ENCODE results near the gene ACTA1. TPM values are rescaled to one million over a fixed set of nuclear protein-coding genes. Genes with fewer than 3 reads are reported as not detected.
"Not testable (repeated sequence)": the region's sequence is repeated elsewhere in the genome, so short reads cannot be mapped to it uniquely, and the experiment has no call there.

Gene ACTA1
- polyA plus RNA-seq, 1 experiment: not detected

DNA sequence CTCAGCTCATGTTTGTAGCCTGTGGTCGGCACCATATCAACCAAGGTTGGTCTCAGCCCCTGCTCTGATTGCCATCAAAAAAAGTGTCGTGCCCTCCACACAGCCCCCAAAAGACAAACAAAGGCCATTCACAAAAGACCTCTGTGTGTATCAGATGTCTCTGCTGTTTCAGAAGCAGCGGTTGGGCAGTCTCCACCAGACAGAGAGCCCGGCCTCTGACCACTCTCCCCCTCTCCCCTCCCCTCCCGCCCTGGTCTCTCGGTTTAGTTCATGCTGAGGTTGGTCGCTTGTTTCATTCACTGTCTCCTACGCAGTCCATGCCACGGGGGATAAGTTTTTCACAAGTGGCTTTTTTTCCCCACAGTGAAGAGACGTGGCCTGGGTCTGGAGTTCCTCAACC is 27.1 kb downstream of the ACTA1 start:
- DNase-seq (ENCODE audit: low read depth, low spot score): no peak
- Histone ChIP-seq H3K27me3 (ENCODE audit: control insufficient read depth, insufficient read depth, low read length) (peaks cover 53% of the 10 kb centered on the region), H3K4me3 (ENCODE audit: low read depth, low read length) (no peak overlapping the region), H3K27ac (ENCODE audit: low read depth, low read length) (no peak overlapping the region), H3K9me3 (ENCODE audit: control insufficient read depth, insufficient read depth, low read length) (no peaks in the 10 kb centered on the region; the same call in 1 of the 2 replicates)
- TF ChIP-seq, protein P1, sequence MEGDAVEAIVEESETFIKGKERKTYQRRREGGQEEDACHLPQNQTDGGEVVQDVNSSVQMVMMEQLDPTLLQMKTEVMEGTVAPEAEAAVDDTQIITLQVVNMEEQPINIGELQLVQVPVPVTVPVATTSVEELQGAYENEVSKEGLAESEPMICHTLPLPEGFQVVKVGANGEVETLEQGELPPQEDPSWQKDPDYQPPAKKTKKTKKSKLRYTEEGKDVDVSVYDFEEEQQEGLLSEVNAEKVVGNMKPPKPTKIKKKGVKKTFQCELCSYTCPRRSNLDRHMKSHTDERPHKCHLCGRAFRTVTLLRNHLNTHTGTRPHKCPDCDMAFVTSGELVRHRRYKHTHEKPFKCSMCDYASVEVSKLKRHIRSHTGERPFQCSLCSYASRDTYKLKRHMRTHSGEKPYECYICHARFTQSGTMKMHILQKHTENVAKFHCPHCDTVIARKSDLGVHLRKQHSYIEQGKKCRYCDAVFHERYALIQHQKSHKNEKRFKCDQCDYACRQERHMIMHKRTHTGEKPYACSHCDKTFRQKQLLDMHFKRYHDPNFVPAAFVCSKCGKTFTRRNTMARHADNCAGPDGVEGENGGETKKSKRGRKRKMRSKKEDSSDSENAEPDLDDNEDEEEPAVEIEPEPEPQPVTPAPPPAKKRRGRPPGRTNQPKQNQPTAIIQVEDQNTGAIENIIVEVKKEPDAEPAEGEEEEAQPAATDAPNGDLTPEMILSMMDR (IDR thresholded peaks at IDR 0.05; ENCODE audit: low read depth, low read length): no peak
- CTCF ChIA-PET: interaction anchor here (1.4 kb wide), 1 partner anchor 9 kb away, joined by 3 read pairs; no protein-coding TSS in a partner anchor
- POLR2A ChIA-PET: no interaction called here

DNA sequence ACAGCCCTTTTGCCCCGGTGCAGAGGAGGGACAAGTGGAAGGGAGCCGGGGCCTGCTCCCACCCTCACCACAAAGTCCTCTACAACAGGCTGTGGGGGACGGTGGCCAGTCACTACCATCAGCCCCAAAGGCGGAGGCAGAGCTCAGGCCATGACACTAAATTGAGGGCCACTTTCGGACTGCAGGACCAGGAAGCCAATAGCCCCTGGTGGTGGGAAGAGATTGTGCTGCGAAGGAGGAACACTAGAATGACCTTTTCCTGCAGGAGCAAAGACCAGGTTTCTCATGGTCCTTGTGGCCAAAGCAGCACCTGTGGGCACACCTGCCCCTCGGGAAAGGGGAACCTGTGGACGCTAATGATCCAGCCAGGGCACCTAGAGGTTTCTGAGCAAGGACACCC is 30.3 kb downstream of the ACTA1 start:
- ChIA-PET CTCF (no interaction called here), POLR2A (no interaction called here)
- no peak for DNase-seq (ENCODE audit: low read depth, low spot score)

GRCh38 chr1:229402993-229403392 is 30.9 kb downstream of the ACTA1 start:
- Histone ChIP-seq H3K4me3 (ENCODE audit: low read depth, low read length) (no peak overlapping the region), H3K9me3 (ENCODE audit: control insufficient read depth, insufficient read depth, low read length) (no peaks in the 10 kb centered on the region; the same call in 1 of the 2 replicates), H3K27ac (ENCODE audit: low read depth, low read length) (no peak overlapping the region), H3K27me3 (ENCODE audit: control insufficient read depth, insufficient read depth, low read length) (peaks cover 47% of the 10 kb centered on the region)
- POLR2A ChIA-PET: no interaction called here
- TF ChIP-seq, protein P1 (IDR thresholded peaks at IDR 0.05; ENCODE audit: low read depth, low read length): no peak
- DNase-seq (ENCODE audit: low read depth, low spot score): no peak
- CTCF ChIA-PET: no interaction called here

More for the DNA sequence above, 30.3 kb downstream of the ACTA1 start:
- H3K4me3 ChIP-seq (ENCODE audit: low read depth, low read length): no peak overlapping the region
- H3K9me3 ChIP-seq (ENCODE audit: control insufficient read depth, insufficient read depth, low read length): no peaks in the 10 kb centered on the region; the same call in 1 of the 2 replicates
- TF ChIP-seq, protein P1 (IDR thresholded peaks at IDR 0.05; ENCODE audit: low read depth, low read length): no peak
- no peak overlapping the region for H3K27ac ChIP-seq (ENCODE audit: low read depth, low read length)
- peaks cover 50% of the 10 kb centered on the region for H3K27me3 ChIP-seq (ENCODE audit: control insufficient read depth, insufficient read depth, low read length)

- DNase-seq (ENCODE audit: low read depth, low spot score); POLR2A ChIA-PET; CTCF ChIA-PET; H3K4me3 ChIP-seq (ENCODE audit: low read depth, low read length); H3K9me3 ChIP-seq (ENCODE audit: control insufficient read depth, insufficient read depth, low read length); H3K27ac ChIP-seq (ENCODE audit: low read depth, low read length): not testable (repeated sequence)
- peaks cover 40% of the 10 kb centered on the region for H3K27me3 ChIP-seq (ENCODE audit: control insufficient read depth, insufficient read depth, low read length)
These were observed 31.6 kb downstream of the ACTA1 start for GRCh38 chr1:229402329-229402728.

DNA sequence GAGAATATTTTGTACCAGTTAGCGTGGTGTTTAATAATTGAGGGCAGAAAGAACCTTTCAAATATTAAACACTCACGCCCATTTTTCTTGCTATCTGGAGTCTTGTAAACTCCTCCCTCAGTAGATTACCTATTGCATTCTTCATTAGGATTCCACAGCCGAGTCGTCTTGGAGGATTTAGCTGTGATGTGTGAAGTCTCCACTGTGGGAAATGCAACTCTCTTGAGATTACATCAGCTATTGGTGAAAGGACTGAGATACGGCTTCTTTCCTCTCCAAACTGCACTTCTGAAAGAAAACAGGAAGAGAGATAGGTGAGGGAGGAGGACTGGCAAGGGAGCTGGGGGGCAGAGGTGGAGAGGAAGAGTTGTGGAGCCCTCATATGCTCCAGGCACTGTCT is 36.1 kb downstream of the ACTA1 start:
- ChIA-PET CTCF (interaction anchor here (0.5 to 1.0 kb wide), 2 partner anchors 10 to 139 kb away, joined by 3 read pairs; no protein-coding TSS in a partner anchor), POLR2A (no interaction called here)
- TF ChIP-seq, protein P1 (IDR thresholded peaks at IDR 0.05; ENCODE audit: low read depth, low read length): no peak
- Histone ChIP-seq H3K27me3 (ENCODE audit: control insufficient read depth, insufficient read depth, low read length) (peaks cover 17% of the 10 kb centered on the region), H3K9me3 (ENCODE audit: control insufficient read depth, insufficient read depth, low read length) (no peaks in the 10 kb centered on the region), H3K27ac (ENCODE audit: low read depth, low read length) (no peak overlapping the region), H3K4me3 (ENCODE audit: low read depth, low read length) (no peak overlapping the region)
- no peak for DNase-seq (ENCODE audit: low read depth, low spot score)

Measured in AG04450 (cell line).